Lower leg skin (tissue), 4 donors: ENCODE results near the gene TXNIP. TPM values are rescaled to one million over a fixed set of nuclear protein-coding genes. Genes with fewer than 3 reads are reported as not detected.

Experiments
- DNase-seq, 2 donors: peaks; one replicate each; pipeline ENCODE4 v3.0.0-alpha.2; 2019; ENCODE audit warnings: low spot score in 2 of 2
- H3K4me3 ChIP-seq: fragments of 200-600 bp; sonication (generic); 2 replicates; pipeline ENCODE4 v1.5.1; 2017; ENCODE audit warnings: mild to moderate bottlenecking, low read depth; ENCODE audit not compliant: poor library complexity, severe bottlenecking
- CTCF ChIP-seq, 3 donors: fragments of 450-650 bp; IDR thresholded peaks; one replicate each; pipeline ENCODE4 v1.5.1; 2016; ENCODE audit warnings: antibody characterized with exemption in 3 of 3, mild to moderate bottlenecking in 3 of 3, moderate library complexity in 2 of 3
- POLR2A ChIP-seq, 2 donors: fragments of 450-650 bp; IDR thresholded peaks; one replicate each; pipeline ENCODE4 v1.6.1; 2016 to 2017; ENCODE audit warnings: antibody characterized with exemption in 2 of 2, mild to moderate bottlenecking in 1 of 2, moderate library complexity in 1 of 2
- WGBS, 2 donors: methylation state at CpG; one replicate each; pipeline ENCODE4 v1.1.5; 2018; 5-methylcytosine and 5-hydroxymethylcytosine counted together
- intact Hi-C: fragments of 100-400 bp; cut with DNase I; formaldehyde crosslinking; loops from one replicate; pipeline ENCODE4 v1.15.0; 2023; ENCODE audit warnings: low total_unique reads
- total RNA-seq, 4 donors: library from RNA; depleted of rRNA; stranded (reverse); fragments of >200 nt; gene quantifications; one replicate each; pipeline ENCODE4 v1.1.0, GENCODE V29; 2016

Gene TXNIP
- total RNA-seq, 4 donors from 2014 or later, result 2,445 to 6,877 (median 3,895) TPM

GRCh38 chr1:146021622-146022402, 25.4 kb upstream of the TXNIP start, which contains the start of gene HJV:
Gene HJV (minus strand): TSS chr1:146021735. CDS start chr1:146020231, 1,504 bp downstream.
- intact Hi-C loops, result no loop called here
- 64 to 76% methylated on average over 5 of the region's 5 CpGs for WGBS, 2 donors
- no peak for DNase-seq
- H3K4me3 ChIP-seq, result no peak within 1 kb of the TSS
- TF ChIP-seq CTCF (IDR thresholded peaks at IDR 0.05) (no peak), POLR2A (IDR thresholded peaks at IDR 0.05) (no peak)

GRCh38 chr1:146021050-146021445, 24.7 kb upstream of the TXNIP start:
- no peak overlapping the region for H3K4me3 ChIP-seq
- WGBS, 2 donors, result 64 to 69% methylated on average over 1 of the region's 1 CpG
- intact Hi-C loops, result no loop called here
- DNase-seq, result no peak
- TF ChIP-seq CTCF (IDR thresholded peaks at IDR 0.05), result no peak
- no peak for TF ChIP-seq POLR2A (IDR thresholded peaks at IDR 0.05)

- 94 to 95% methylated on average over 4 of the region's 4 CpGs for WGBS, 2 donors
- no peak overlapping the region for H3K4me3 ChIP-seq
- TF ChIP-seq CTCF (IDR thresholded peaks at IDR 0.05) (no peak), POLR2A (IDR thresholded peaks at IDR 0.05) (no peak)
- intact Hi-C loops, result no loop called here
- DNase-seq, result no peak
Observed at GRCh38 chr1:146020058-146021049, 24.0 kb upstream of the TXNIP start.

- no peak for DNase-seq
- TF ChIP-seq POLR2A (IDR thresholded peaks at IDR 0.05), result no peak
- no peak for TF ChIP-seq CTCF (IDR thresholded peaks at IDR 0.05)
- WGBS, 2 donors, result 20 to 26% methylated on average over 29 to 40 of the region's 43 CpGs
- no peak overlapping the region for H3K4me3 ChIP-seq
- intact Hi-C loops, result loop anchor here (10.0 kb wide), 1 partner anchor 105 kb away; the partner anchor contains the start of genes ITGA10 and PEX11B
Observed at GRCh38 chr1:146019231-146020057, 23.1 kb upstream of the TXNIP start.

- WGBS, 2 donors, result 45 to 49% methylated on average over 1 of the region's 1 CpG
- no peak for DNase-seq
- H3K4me3 ChIP-seq, result no peak overlapping the region
- TF ChIP-seq POLR2A (IDR thresholded peaks at IDR 0.05) (no peak), CTCF (IDR thresholded peaks at IDR 0.05) (no peak)
- intact Hi-C loops, result loop anchor here (10.0 kb wide), 1 partner anchor 102 kb away; the partner anchor contains the start of genes ITGA10 and PEX11B
Observed at GRCh38 chr1:146016891-146017290, 20.5 kb upstream of the TXNIP start.
